ENCODE measurements around the gene TAP1. TPM values are rescaled to one million over a fixed set of nuclear protein-coding genes. Genes with fewer than 3 reads are reported as not detected.
"Not testable (repeated sequence)": the region's sequence is repeated elsewhere in the genome, so short reads cannot be mapped to it uniquely, and the experiment has no call there.

TAP1 gene
- total RNA-seq, 1 donor from 2014 or later, result 50.6 TPM

GRCh38 chr6:32876603-32877002, 23.1 kb upstream of the TAP1 start:
- H3K4me3 ChIP-seq, result no peak overlapping the region
- H3K9me3 ChIP-seq, result no peaks in the 10 kb centered on the region
- no peaks in the 10 kb centered on the region for H3K36me3 ChIP-seq
- H3K4me1 ChIP-seq, result no peaks in the 10 kb centered on the region
- no peak for DNase-seq (ENCODE audit: extremely low spot score in 2 of 2)
- H3K27ac ChIP-seq, result no peak overlapping the region
- TF ChIP-seq CTCF (IDR thresholded peaks at IDR 0.05) (no peak), POLR2A (IDR thresholded peaks at IDR 0.05) (no peak), POLR2AphosphoS5 (IDR thresholded peaks at IDR 0.05; ENCODE audit: insufficient read depth in 1 of 2, low read depth in 1 of 2) (no peak)
- intact Hi-C loops (cut with DNase I), result no loop called here
- H3K27me3 ChIP-seq, result no peaks in the 10 kb centered on the region

GRCh38 chr6:32873947-32874346, 20.4 kb upstream of the TAP1 start:
- H3K36me3 ChIP-seq; H3K4me1 ChIP-seq; H3K9me3 ChIP-seq; intact Hi-C loops (cut with DNase I); H3K27me3 ChIP-seq; H3K27ac ChIP-seq; H3K4me3 ChIP-seq; DNase-seq (ENCODE audit: extremely low spot score in 2 of 2): not testable (repeated sequence)

GRCh38 chr6:32868257-32868788, 14.8 kb upstream of the TAP1 start:
- H3K27ac ChIP-seq, result no peak overlapping the region
- H3K9me3 ChIP-seq, result no peaks in the 10 kb centered on the region
- no peak overlapping the region for H3K4me3 ChIP-seq
- H3K36me3 ChIP-seq, result no peaks in the 10 kb centered on the region
- intact Hi-C loops (cut with DNase I), result loop anchor here (5.0 kb wide), 1 partner anchor 41 kb away; no protein-coding TSS in a partner anchor
- TF ChIP-seq POLR2A (IDR thresholded peaks at IDR 0.05) (no peak), POLR2AphosphoS5 (IDR thresholded peaks at IDR 0.05; ENCODE audit: insufficient read depth in 1 of 2, low read depth in 1 of 2) (peak in 1 of 2 donors; percentile 79), CTCF (IDR thresholded peaks at IDR 0.05) (peak; percentile 87 to 94 (median 92))
- H3K27me3 ChIP-seq, result no peaks in the 10 kb centered on the region
- H3K4me1 ChIP-seq, result no peaks in the 10 kb centered on the region
- no peak for DNase-seq (ENCODE audit: extremely low spot score in 2 of 2)

GRCh38 chr6:32867554-32868256, 14.2 kb upstream of the TAP1 start:
- intact Hi-C loops (cut with DNase I), result loop anchor here (5.0 kb wide), 1 partner anchor 40 kb away; no protein-coding TSS in a partner anchor
- no peak overlapping the region for H3K4me3 ChIP-seq
- H3K27ac ChIP-seq, result no peak overlapping the region
- TF ChIP-seq POLR2A (IDR thresholded peaks at IDR 0.05), result no peak
- no peaks in the 10 kb centered on the region for H3K27me3 ChIP-seq
- no peaks in the 10 kb centered on the region for H3K4me1 ChIP-seq
- H3K36me3 ChIP-seq, result no peaks in the 10 kb centered on the region
- no peaks in the 10 kb centered on the region for H3K9me3 ChIP-seq
- DNase-seq (ENCODE audit: extremely low spot score in 2 of 2), result no peak

DNA sequence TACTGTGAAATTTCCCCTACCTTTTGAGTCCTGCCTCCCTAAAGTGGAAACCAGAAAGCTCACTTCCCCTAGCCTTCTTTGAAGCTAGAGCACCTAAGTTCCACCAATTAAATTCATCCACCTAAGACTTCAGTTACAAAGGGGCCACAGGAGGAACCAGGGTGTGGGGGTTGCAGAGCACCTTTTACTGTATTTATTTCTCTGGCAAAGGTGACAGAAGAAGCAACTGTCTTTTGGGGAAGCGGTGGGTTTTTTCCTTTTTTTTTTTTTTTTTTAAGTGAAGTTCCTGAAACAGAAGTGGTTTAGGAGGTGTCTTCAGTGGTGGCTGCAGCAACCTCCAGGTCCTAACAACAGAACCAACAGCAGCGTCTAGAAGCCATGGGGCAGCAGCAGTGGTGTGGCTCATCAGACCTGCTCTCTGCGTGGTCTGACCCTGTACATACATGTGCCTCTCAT, 13.5 kb upstream of the TAP1 start:
- Histone ChIP-seq H3K27ac (no peak overlapping the region), H3K36me3 (no peaks in the 10 kb centered on the region), H3K27me3 (no peaks in the 10 kb centered on the region), H3K4me3 (no peak overlapping the region), H3K9me3 (no peaks in the 10 kb centered on the region), H3K4me1 (no peaks in the 10 kb centered on the region)
- no peak for DNase-seq (ENCODE audit: extremely low spot score in 2 of 2)
- intact Hi-C loops (cut with DNase I), result loop anchor here (5.0 kb wide), 1 partner anchor 40 kb away; no protein-coding TSS in a partner anchor
- TF ChIP-seq CTCF (IDR thresholded peaks at IDR 0.05) (no peak), POLR2A (IDR thresholded peaks at IDR 0.05) (no peak), POLR2AphosphoS5 (IDR thresholded peaks at IDR 0.05; ENCODE audit: insufficient read depth in 1 of 2, low read depth in 1 of 2) (no peak)

All from vagina (tissue), 2 donors.